Neural cell (in vitro differentiated cells): Measurements from ENCODE around the gene DISP3. TPM values are rescaled to one million over a fixed set of nuclear protein-coding genes. Genes with fewer than 3 reads are reported as not detected.

Experiments used
- H2AFZ ChIP-seq: fragments of 200-600, 300-800 bp; sonication (generic), shearing (Covaris generic); 2 replicates; pipeline ENCODE4 v1.6.0; 2014; ENCODE audit warnings: low read depth, mild to moderate bottlenecking, antibody characterized with exemption, low read length, moderate library complexity
- H3F3A ChIP-seq: fragments of 200-600 bp; shearing (Covaris generic); 2 replicates; pipeline ENCODE4 v1.6.1; 2016; ENCODE audit warnings: mild to moderate bottlenecking, moderate library complexity, mixed read lengths, antibody characterized with exemption, low read length; ENCODE audit not compliant: insufficient read depth, poor library complexity, severe bottlenecking
- H3K27ac ChIP-seq: fragments of 200-600, 300-800 bp; sonication (generic), shearing (Covaris generic); 2 replicates; pipeline ENCODE4 v1.5.1; 2014; ENCODE audit warnings: mild to moderate bottlenecking, low read length, moderate library complexity
- H3K27me3 ChIP-seq: fragments of 300-800, 200-600 bp; sonication (generic), shearing (Covaris generic); 2 replicates; pipeline ENCODE4 v1.6.0; 2014; ENCODE audit warnings: mild to moderate bottlenecking, low read depth, low read length, moderate library complexity; ENCODE audit not compliant: insufficient read depth
- H3K36me3 ChIP-seq: fragments of 300-800, 200-600 bp; sonication (generic), shearing (Covaris generic); 2 replicates; pipeline ENCODE4 v1.5.1; 2014; ENCODE audit warnings: mild to moderate bottlenecking, antibody characterized with exemption, low read length, moderate library complexity; ENCODE audit not compliant: insufficient read depth
- H3K4me2 ChIP-seq: fragments of 300-800, 200-600 bp; sonication (generic), shearing (Covaris generic); 2 replicates; pipeline ENCODE4 v1.6.0; 2014; ENCODE audit warnings: mild to moderate bottlenecking, low read length
- H3K4me3 ChIP-seq: fragments of 300-800, 200-600 bp; sonication (generic), shearing (Covaris generic); 2 replicates; pipeline ENCODE4 v1.5.1; 2014; ENCODE audit warnings: mild to moderate bottlenecking, low read length, moderate library complexity
- H3K79me2 ChIP-seq: fragments of 200-600 bp; shearing (Covaris generic); replicated peaks from 2 replicates; pipeline ENCODE4 v1.6.0; 2014; ENCODE audit warnings: mild to moderate bottlenecking, low read length, moderate library complexity; ENCODE audit not compliant: insufficient read depth
- H3K9ac ChIP-seq: fragments of 300-800, 200-600 bp; sonication (generic), shearing (Covaris generic); 2 replicates; pipeline ENCODE4 v1.6.1; 2016; ENCODE audit warnings: mild to moderate bottlenecking, low read length, mixed read lengths
- H3K9me2 ChIP-seq: fragments of 200-600 bp; shearing (Covaris generic); 2 replicates; pipeline ENCODE4 v1.6.1; 2016; ENCODE audit warnings: mild to moderate bottlenecking, low read length, mixed read lengths; ENCODE audit not compliant: insufficient read depth
- H3K9me3 ChIP-seq: fragments of 200-600, 300-800 bp; sonication (generic), shearing (Covaris generic); 2 replicates; pipeline ENCODE4 v1.6.1; 2016; ENCODE audit warnings: mild to moderate bottlenecking, mixed run types, low read length, moderate library complexity, mixed read lengths
- H4K20me1 ChIP-seq: fragments of 200-600 bp; shearing (Covaris generic); 2 replicates; pipeline ENCODE4 v1.6.1; 2016; ENCODE audit warnings: mild to moderate bottlenecking, mixed run types; ENCODE audit not compliant: insufficient read depth
- EP300 ChIP-seq: fragments of 450-650 bp; conservative IDR thresholded peaks from 2 replicates; pipeline ENCODE4 v1.6.1; 2014; ENCODE audit warnings: antibody characterized with exemption, mild to moderate bottlenecking, moderate library complexity; ENCODE audit not compliant: poor library complexity, severe bottlenecking
- EZH2 ChIP-seq: fragments of 200-600, 300-800 bp; shearing (Covaris generic), sonication (generic); IDR thresholded peaks from 2 replicates; pipeline ENCODE4 v1.6.1; 2014; ENCODE audit warnings: antibody characterized with exemption, low read length, borderline replicate concordance, mild to moderate bottlenecking; ENCODE audit not compliant: insufficient read depth, poor library complexity, severe bottlenecking
- MXI1 ChIP-seq: fragments of 450-650 bp; conservative IDR thresholded peaks from 2 replicates; pipeline ENCODE4 v1.6.1; 2014; ENCODE audit warnings: antibody characterized with exemption, mild to moderate bottlenecking; ENCODE audit not compliant: poor library complexity, severe bottlenecking
- POLR2AphosphoS5 ChIP-seq: IDR thresholded peaks from 2 replicates; pipeline ENCODE4 v1.6.1; 2012
- RAD21 ChIP-seq: fragments of 450-650 bp; conservative IDR thresholded peaks from 2 replicates; pipeline ENCODE4 v1.6.1; 2014; ENCODE audit warnings: antibody characterized with exemption, mild to moderate bottlenecking, moderate library complexity
- SMC3 ChIP-seq: fragments of 450-650 bp; conservative IDR thresholded peaks from 2 replicates; pipeline ENCODE4 v1.6.1; 2014; ENCODE audit warnings: antibody characterized with exemption, mild to moderate bottlenecking, moderate library complexity; ENCODE audit not compliant: poor library complexity
- TAF1 ChIP-seq: IDR thresholded peaks from 2 replicates; pipeline ENCODE4 v1.6.1; 2012; ENCODE audit warnings: low read depth
- polyA plus RNA-seq: library from polyadenylated mRNA; depleted of rRNA; stranded (reverse); fragments of >200 nt; gene quantifications from 2 replicates; pipeline ENCODE4 v1.2.3, GENCODE V29; 2014
- TF ChIP-seq, protein P1 (sequence below): fragments of 450-650 bp; IDR thresholded peaks from 2 replicates; pipeline ENCODE4 v1.5.1; 2014; ENCODE audit warnings: antibody characterized with exemption, mild to moderate bottlenecking, moderate library complexity; ENCODE audit not compliant: poor library complexity, severe bottlenecking
- TF ChIP-seq, protein P2 (sequence below): IDR thresholded peaks from 2 replicates; pipeline ENCODE4 v1.6.1; 2012; ENCODE audit warnings: borderline replicate concordance

Gene DISP3
- polyA plus RNA-seq, 1 donor from 2014 or later = 14.9 TPM

DNA sequence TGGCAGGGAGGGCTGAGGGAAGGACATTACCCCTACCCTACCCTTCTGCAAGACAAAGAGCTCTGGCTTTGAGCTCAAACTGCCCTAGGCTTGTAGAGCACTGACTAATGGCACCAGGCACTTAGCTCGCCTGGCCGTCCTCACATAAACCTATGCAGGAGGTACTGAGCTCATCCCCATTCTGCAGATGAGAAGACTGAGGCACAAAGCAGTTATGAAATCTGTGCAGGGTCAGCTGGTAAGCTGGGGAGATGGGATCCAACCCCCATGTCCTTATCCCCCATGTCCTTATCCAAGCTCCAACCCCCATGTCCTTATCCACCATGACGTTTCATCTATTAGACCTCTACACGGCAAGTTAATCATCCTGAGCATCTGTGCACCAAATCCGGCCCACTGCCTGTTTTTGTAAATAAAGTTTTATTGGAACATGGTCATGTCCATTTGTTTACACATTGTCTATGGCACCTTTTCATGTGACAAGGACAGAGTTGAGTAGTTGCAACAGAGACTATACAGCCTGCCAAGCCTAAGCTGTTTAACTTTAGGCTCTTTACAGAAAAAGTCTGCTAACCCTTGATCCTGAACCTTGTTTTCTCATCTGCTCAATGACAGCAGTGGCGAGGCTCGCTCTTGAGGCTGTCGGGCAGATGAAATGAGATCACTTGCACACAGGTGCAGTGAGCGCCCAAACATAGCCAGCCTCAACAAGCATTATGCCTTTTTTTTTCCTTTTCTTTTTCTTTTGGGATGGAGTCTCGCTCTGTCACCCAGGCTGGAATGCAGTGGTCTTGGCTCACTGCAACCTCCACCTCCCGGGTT is 88.5 kb downstream of the DISP3 start:
- no peaks in the 10 kb centered on the region for H3K9me2 ChIP-seq
- TF ChIP-seq EZH2 (no peak), SMC3 (no peak), EP300 (no peak), TAF1 (no peak)
- TF ChIP-seq, protein P1, sequence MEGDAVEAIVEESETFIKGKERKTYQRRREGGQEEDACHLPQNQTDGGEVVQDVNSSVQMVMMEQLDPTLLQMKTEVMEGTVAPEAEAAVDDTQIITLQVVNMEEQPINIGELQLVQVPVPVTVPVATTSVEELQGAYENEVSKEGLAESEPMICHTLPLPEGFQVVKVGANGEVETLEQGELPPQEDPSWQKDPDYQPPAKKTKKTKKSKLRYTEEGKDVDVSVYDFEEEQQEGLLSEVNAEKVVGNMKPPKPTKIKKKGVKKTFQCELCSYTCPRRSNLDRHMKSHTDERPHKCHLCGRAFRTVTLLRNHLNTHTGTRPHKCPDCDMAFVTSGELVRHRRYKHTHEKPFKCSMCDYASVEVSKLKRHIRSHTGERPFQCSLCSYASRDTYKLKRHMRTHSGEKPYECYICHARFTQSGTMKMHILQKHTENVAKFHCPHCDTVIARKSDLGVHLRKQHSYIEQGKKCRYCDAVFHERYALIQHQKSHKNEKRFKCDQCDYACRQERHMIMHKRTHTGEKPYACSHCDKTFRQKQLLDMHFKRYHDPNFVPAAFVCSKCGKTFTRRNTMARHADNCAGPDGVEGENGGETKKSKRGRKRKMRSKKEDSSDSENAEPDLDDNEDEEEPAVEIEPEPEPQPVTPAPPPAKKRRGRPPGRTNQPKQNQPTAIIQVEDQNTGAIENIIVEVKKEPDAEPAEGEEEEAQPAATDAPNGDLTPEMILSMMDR = no peak
- no peak overlapping the region for H3K27ac ChIP-seq
- H3K4me2 ChIP-seq = no peak overlapping the region
- H3K4me3 ChIP-seq = no peak overlapping the region
- no peak overlapping the region for H3K9ac ChIP-seq
- H3K36me3 ChIP-seq = no peaks in the 10 kb centered on the region
- no peaks in the 10 kb centered on the region for H3K27me3 ChIP-seq
- H4K20me1 ChIP-seq = no peaks in the 10 kb centered on the region
- H3K9me3 ChIP-seq = no peaks in the 10 kb centered on the region
- no peaks in the 10 kb centered on the region for H3F3A ChIP-seq
- H3K79me2 ChIP-seq = no peaks in the 10 kb centered on the region
- H2AFZ ChIP-seq = no peak overlapping the region

DNA sequence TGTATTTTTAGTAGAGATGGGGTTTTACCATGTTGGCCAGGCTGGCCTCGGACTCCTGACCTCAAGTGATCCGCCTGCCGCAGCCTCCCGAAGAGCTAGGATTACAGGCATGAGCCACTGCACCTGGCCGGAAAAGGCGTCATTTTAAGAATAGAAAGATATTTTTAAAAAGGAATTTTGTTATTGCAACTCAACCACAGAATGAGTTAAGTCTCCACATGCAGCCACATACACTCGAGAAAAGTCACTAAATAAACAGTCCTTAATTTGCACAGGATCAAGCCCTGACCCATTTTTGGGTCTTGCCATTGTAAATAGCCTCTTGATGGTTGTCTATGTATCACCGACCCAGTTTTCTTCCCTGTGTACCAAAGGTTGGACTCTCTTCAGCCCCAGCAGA is 89.7 kb downstream of the DISP3 start:
- Histone ChIP-seq H3K9ac (no peak overlapping the region), H3K4me3 (no peak overlapping the region), H3K4me2 (no peak overlapping the region), H2AFZ (no peak overlapping the region), H3K9me3 (no peaks in the 10 kb centered on the region), H3K27me3 (no peaks in the 10 kb centered on the region), H3K36me3 (no peaks in the 10 kb centered on the region), H3K9me2 (no peaks in the 10 kb centered on the region), H4K20me1 (no peaks in the 10 kb centered on the region), H3K79me2 (no peaks in the 10 kb centered on the region), H3K27ac (no peak overlapping the region), H3F3A (no peaks in the 10 kb centered on the region)
- no peak for TF ChIP-seq POLR2AphosphoS5
- TF ChIP-seq, protein P2, sequence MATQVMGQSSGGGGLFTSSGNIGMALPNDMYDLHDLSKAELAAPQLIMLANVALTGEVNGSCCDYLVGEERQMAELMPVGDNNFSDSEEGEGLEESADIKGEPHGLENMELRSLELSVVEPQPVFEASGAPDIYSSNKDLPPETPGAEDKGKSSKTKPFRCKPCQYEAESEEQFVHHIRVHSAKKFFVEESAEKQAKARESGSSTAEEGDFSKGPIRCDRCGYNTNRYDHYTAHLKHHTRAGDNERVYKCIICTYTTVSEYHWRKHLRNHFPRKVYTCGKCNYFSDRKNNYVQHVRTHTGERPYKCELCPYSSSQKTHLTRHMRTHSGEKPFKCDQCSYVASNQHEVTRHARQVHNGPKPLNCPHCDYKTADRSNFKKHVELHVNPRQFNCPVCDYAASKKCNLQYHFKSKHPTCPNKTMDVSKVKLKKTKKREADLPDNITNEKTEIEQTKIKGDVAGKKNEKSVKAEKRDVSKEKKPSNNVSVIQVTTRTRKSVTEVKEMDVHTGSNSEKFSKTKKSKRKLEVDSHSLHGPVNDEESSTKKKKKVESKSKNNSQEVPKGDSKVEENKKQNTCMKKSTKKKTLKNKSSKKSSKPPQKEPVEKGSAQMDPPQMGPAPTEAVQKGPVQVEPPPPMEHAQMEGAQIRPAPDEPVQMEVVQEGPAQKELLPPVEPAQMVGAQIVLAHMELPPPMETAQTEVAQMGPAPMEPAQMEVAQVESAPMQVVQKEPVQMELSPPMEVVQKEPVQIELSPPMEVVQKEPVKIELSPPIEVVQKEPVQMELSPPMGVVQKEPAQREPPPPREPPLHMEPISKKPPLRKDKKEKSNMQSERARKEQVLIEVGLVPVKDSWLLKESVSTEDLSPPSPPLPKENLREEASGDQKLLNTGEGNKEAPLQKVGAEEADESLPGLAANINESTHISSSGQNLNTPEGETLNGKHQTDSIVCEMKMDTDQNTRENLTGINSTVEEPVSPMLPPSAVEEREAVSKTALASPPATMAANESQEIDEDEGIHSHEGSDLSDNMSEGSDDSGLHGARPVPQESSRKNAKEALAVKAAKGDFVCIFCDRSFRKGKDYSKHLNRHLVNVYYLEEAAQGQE = no peak

DNA sequence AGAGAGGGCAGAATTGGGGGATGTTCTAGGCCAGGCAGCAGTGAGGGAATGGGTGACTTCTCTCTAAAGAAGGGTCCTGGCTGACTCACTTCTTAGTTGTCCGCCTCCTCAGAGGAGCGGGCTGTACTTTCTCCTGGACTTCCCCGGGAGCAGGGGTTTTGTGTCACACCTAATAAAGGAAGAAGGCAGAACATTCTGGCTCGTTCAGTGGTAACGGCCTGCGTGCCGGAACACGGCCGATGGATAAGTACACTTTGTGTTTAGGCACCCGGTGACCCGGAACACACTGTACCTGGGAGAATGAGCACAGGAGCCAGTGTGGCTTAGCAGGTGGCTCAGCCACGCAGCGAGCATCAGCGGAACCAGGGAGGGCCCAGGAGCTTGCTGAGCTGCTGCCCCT is 90.6 kb downstream of the DISP3 start:
- TF ChIP-seq RAD21 = no peak
- no peak for TF ChIP-seq EZH2
- no peak for TF ChIP-seq MXI1
- TF ChIP-seq POLR2AphosphoS5 = no peak
- TF ChIP-seq, protein P2 = no peak
- Histone ChIP-seq H3K27ac (no peak overlapping the region), H3K4me2 (no peak overlapping the region), H3K9me2 (no peaks in the 10 kb centered on the region), H3K9ac (no peak overlapping the region), H3F3A (no peaks in the 10 kb centered on the region), H3K4me3 (no peak overlapping the region), H3K27me3 (no peaks in the 10 kb centered on the region), H2AFZ (no peak overlapping the region), H3K36me3 (no peaks in the 10 kb centered on the region), H4K20me1 (no peaks in the 10 kb centered on the region), H3K79me2 (no peaks in the 10 kb centered on the region), H3K9me3 (no peaks in the 10 kb centered on the region)
